ES-I3 (cell line): ENCODE results near the gene CNTN5.

ENCODE experiments used
- H3K36me3 ChIP-seq: 2 replicates; pipeline ENCODE4 v1.6.1; 2013; ENCODE audit warnings: mild to moderate bottlenecking, low read length, control low read depth, moderate library complexity; ENCODE audit not compliant: insufficient read depth
- H3K4me1 ChIP-seq: 2 replicates; pipeline ENCODE4 v1.6.1; 2013; ENCODE audit warnings: mild to moderate bottlenecking, control low read depth, low read length; ENCODE audit not compliant: insufficient read depth
- H3K9ac ChIP-seq: 2 replicates; pipeline ENCODE4 v1.6.1; 2013; ENCODE audit warnings: low read depth, mild to moderate bottlenecking, low read length, moderate library complexity
- H3K9me3 ChIP-seq: 2 replicates; pipeline ENCODE4 v1.6.1; 2013; ENCODE audit warnings: mild to moderate bottlenecking, low read length, moderate library complexity; ENCODE audit not compliant: control insufficient read depth, insufficient read depth

Gene CNTN5

GRCh38 chr11:99349151-99349673, 328.5 kb downstream of the CNTN5 start:
- H3K36me3 ChIP-seq, result no peaks in the 10 kb centered on the region
- no peaks in the 10 kb centered on the region for H3K9me3 ChIP-seq
- H3K4me1 ChIP-seq, result no peaks in the 10 kb centered on the region
- H3K9ac ChIP-seq, result no peak overlapping the region

DNA sequence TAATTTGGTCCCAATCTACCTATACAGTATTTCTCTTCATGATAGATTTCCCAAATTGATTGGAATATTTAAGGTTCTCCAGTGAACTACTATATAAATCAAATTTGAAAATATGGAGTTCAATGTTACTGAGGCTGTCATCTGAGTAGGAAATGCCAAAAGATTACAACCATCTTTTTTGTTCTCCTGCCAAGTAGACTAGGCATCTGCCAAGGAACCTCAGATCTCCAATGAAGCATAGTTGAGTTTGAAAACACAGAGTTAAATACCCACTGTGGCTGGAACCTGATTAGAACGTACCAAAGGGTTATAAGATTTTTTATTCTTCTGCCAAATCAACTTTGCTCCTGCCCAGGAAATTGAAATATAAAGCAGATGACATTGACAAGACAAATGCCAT, 330.9 kb downstream of the CNTN5 start:
- no peaks in the 10 kb centered on the region for H3K36me3 ChIP-seq
- H3K9me3 ChIP-seq, result no peaks in the 10 kb centered on the region
- H3K9ac ChIP-seq, result no peak overlapping the region
- H3K4me1 ChIP-seq, result no peaks in the 10 kb centered on the region

DNA sequence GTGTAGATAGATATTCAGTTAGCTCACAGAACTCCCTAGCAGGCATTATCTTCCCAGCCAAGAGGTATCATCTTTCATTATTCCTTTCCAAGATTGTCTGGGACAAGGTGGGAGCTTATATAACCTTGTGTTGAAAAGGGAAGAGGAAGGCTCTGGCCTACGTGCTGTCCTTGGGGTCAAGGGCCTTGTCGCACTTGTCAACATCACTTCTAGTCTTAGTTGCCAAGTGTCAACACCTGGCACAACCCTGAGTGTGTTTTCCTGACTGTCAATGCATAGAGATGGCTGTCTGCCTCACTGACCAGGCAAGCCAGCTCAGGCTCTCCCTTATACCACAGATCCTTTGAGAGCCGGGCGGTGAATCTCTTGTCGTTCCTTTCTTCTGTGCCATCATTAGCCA, 331.9 kb downstream of the CNTN5 start:
- Histone ChIP-seq H3K9me3 (no peaks in the 10 kb centered on the region), H3K36me3 (no peaks in the 10 kb centered on the region), H3K9ac (no peak overlapping the region), H3K4me1 (no peaks in the 10 kb centered on the region)

- Histone ChIP-seq H3K9me3 (no peaks in the 10 kb centered on the region), H3K9ac (no peak overlapping the region), H3K36me3 (no peaks in the 10 kb centered on the region), H3K4me1 (no peaks in the 10 kb centered on the region)
Measured at GRCh38 chr11:99366546-99366945, 345.8 kb downstream of the CNTN5 start.

DNA sequence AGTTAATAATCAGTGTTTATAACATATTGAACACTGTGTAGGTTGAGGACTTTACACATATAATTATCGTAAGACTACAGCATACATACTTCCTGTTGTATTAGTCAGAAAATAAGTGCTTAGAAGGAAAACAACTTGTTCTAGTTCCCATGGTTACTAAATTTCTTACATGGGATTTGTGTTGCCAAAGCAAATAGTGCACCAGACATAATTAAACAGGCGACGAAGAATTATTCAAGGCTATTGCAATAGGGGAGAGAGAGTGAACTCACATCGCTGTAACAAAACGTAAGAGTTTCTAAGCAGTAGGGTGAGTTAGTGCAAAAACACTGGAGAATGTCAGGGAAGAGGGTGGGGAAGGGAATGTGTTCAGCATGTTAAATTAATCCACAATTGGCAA, 347.8 kb downstream of the CNTN5 start:
- no peaks in the 10 kb centered on the region for H3K9me3 ChIP-seq
- no peak overlapping the region for H3K9ac ChIP-seq
- H3K4me1 ChIP-seq, result no peaks in the 10 kb centered on the region
- H3K36me3 ChIP-seq, result no peaks in the 10 kb centered on the region

- Histone ChIP-seq H3K9ac (no peak overlapping the region), H3K9me3 (no peaks in the 10 kb centered on the region), H3K36me3 (no peaks in the 10 kb centered on the region), H3K4me1 (no peaks in the 10 kb centered on the region)
Measured at GRCh38 chr11:99370549-99371216, 349.9 kb downstream of the CNTN5 start.

DNA sequence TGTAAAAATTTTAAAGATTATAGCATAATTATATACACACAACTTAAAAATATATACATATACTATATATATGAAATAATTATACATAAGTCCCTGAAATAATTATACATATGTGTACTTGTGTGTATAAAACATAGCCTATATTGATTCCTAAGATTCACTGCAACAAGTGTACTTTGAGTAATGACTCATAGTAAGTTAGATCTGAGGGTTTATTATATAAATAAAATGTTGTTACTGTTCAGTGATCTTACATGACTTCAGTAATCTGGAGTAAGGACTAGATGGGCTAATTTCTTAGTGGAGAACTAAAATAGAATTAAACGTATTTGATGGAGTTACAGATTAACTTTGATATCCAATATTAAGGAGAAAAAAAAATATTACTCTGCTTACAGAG, 350.5 kb downstream of the CNTN5 start:
- Histone ChIP-seq H3K4me1 (no peaks in the 10 kb centered on the region), H3K9me3 (no peaks in the 10 kb centered on the region), H3K9ac (no peak overlapping the region), H3K36me3 (no peaks in the 10 kb centered on the region)

DNA sequence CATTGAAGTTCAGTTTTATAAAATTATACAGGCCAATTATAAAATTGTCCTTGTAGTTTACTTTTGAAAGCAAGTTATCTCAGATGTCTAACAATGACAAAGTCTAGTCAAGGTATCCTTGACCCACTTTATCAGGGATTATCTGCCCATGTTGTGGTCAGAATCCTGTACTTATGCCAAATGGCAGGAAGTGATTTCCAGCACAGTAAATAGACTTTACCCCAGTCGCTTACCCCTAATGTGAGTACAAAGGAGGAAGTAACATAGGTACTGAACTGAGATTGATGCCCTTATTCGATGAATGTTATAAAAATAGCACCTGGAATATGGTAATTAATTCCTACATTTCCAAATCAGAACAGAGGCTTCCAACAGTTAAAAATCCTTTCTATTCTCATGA, 355.7 kb downstream of the CNTN5 start:
- H3K9ac ChIP-seq, result no peak overlapping the region
- no peaks in the 10 kb centered on the region for H3K4me1 ChIP-seq
- H3K9me3 ChIP-seq, result no peaks in the 10 kb centered on the region
- no peaks in the 10 kb centered on the region for H3K36me3 ChIP-seq

DNA sequence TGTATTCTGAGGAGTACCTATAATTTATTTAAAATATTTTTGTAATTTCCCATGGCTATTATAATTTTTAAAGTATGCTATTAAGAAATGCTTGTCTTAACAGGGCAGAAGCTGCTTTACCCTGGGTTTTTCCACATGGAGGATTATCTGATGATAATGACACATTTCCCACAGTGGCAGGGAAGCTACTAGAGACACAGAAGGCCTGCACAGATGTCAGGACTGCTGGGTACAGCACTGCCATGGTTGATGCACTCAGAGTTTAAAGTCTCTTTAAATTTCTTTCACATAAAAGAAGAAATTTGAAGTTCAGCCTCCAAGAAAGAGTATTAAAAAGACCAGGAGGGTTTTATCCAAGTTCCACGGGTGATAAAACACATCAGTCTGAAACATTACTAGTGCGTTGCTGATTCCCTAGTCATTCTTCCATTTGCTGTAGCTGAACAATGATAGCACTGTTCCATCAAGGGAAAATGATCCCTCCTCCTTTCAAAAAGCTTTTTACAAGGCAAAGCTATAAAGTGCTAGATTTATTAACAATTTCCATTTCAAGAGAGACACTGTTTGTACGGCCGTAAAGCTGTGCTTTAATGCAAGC, 363.0 kb downstream of the CNTN5 start:
- Histone ChIP-seq H3K9ac (no peak overlapping the region), H3K36me3 (no peaks in the 10 kb centered on the region), H3K9me3 (no peaks in the 10 kb centered on the region), H3K4me1 (no peaks in the 10 kb centered on the region)

DNA sequence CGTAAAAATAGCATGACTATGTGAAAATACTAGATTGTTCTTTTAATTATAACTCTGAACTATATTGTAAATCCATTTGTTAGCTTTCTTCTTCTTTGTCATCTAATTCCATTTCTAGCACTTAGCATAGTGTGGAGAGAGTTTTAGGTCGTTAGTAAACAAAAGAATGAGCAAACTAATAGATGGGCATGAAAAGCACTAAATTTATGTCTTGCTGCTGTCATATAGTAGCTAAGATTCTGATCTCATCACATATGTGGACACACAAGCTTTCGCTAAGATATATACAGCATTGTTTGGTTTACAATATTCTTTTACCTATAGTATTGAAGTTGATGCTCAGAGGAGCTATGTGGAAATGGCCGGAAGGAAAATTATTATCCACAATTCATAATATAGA, 370.5 kb downstream of the CNTN5 start:
- Histone ChIP-seq H3K36me3 (no peaks in the 10 kb centered on the region), H3K9me3 (no peaks in the 10 kb centered on the region), H3K9ac (no peak overlapping the region), H3K4me1 (no peaks in the 10 kb centered on the region)

GRCh38 chr11:99406345-99406744, 385.6 kb downstream of the CNTN5 start:
- H3K4me1 ChIP-seq, result no peaks in the 10 kb centered on the region
- no peak overlapping the region for H3K9ac ChIP-seq
- no peaks in the 10 kb centered on the region for H3K9me3 ChIP-seq
- no peaks in the 10 kb centered on the region for H3K36me3 ChIP-seq

- H3K36me3 ChIP-seq, result no peaks in the 10 kb centered on the region
Measured at GRCh38 chr11:99410636-99411035, 389.9 kb downstream of the CNTN5 start.

GRCh38 chr11:99418927-99419720, 398.4 kb downstream of the CNTN5 start:
- peaks cover 40% of the 10 kb centered on the region for H3K4me1 ChIP-seq
- no peaks in the 10 kb centered on the region for H3K36me3 ChIP-seq
- no peak overlapping the region for H3K9ac ChIP-seq
- no peaks in the 10 kb centered on the region for H3K9me3 ChIP-seq

More at GRCh38 chr11:99410636-99411035, 389.9 kb downstream of the CNTN5 start:
- Histone ChIP-seq H3K4me1 (no peaks in the 10 kb centered on the region), H3K9ac (no peak overlapping the region), H3K9me3 (no peaks in the 10 kb centered on the region)

GRCh38 chr11:99419991-99420390, 399.2 kb downstream of the CNTN5 start:
- Histone ChIP-seq H3K4me1 (peaks cover 41% of the 10 kb centered on the region), H3K9ac (no peak overlapping the region), H3K9me3 (no peaks in the 10 kb centered on the region; the same call in 1 of the 2 replicates), H3K36me3 (no peaks in the 10 kb centered on the region)
